ENCODE measurements around the gene SESTD1. TPM values are rescaled to one million over a fixed set of nuclear protein-coding genes. Genes with fewer than 3 reads are reported as not detected.

The SESTD1 gene
- polyA plus RNA-seq, 3 donors: 25.3 to 44.4 (median 25.3) TPM

- peaks cover 98% of the 10 kb centered on the region for H4K20me1 ChIP-seq (ENCODE audit: insufficient read depth, low read length)
- Mint-ChIP-seq H3K4me1 (peaks cover 60% of the 10 kb centered on the region), H3K9me3 (peaks cover 0 to 4% (median 0%) of the 10 kb centered on the region in 7 donors), H3K27ac (peak overlapping the region in 2 of 7 donors; percentile 35 to 65), H3K27me3 (ENCODE audit: low read depth in 3 of 3) (no peaks in the 10 kb centered on the region), H3K36me3 (peaks cover 6 to 7% of the 10 kb centered on the region in 2 donors), H3K4me3 (no peak overlapping the region)
- WGBS (ENCODE audit: insufficient coverage): no CpG with 5 or more reads among the region's 1 CpG
- no peak overlapping the region for H3K9ac ChIP-seq (ENCODE audit: insufficient read depth, low read length, poor library complexity, severe bottlenecking)
- no peaks in the 10 kb centered on the region for H3K36me3 ChIP-seq (replicated peaks in 1 of 2; ENCODE audit: control insufficient read depth in 1 of 2, insufficient read depth in 2 of 2, low read length in 2 of 2)
- no peaks in the 10 kb centered on the region for H3K27me3 ChIP-seq (ENCODE audit: control insufficient read depth in 2 of 2, insufficient read depth in 2 of 2, low read length in 2 of 2)
- H3K4me2 ChIP-seq (replicated peaks; ENCODE audit: extremely low read depth, low read length, poor library complexity, severe bottlenecking): no peak overlapping the region
- no peaks in the 10 kb centered on the region for H3K9me3 ChIP-seq (replicated peaks in 1 of 2; ENCODE audit: control insufficient read depth in 1 of 2, insufficient read depth in 1 of 2, low read length in 2 of 2)
- peaks cover 8 to 32% of the 10 kb centered on the region in 2 donors for H3K4me1 ChIP-seq (ENCODE audit: control insufficient read depth in 1 of 2, insufficient read depth in 2 of 2, low read length in 2 of 2)
- no peak overlapping the region for H3K4me3 ChIP-seq (replicated peaks in 1 of 3; ENCODE audit: low read depth in 2 of 3, low read length in 3 of 3)
- DNase-seq: no peak
- peaks cover 98% of the 10 kb centered on the region for H3K79me2 ChIP-seq (ENCODE audit: insufficient read depth, low read length)
- H3K27ac ChIP-seq (ENCODE audit: low read depth in 1 of 2, low read length in 2 of 2): no peak overlapping the region
- no peak overlapping the region for H2AFZ ChIP-seq (ENCODE audit: insufficient read depth, low read depth, low read length, poor library complexity, severe bottlenecking)
- TF ChIP-seq CTCF (IDR thresholded peaks at IDR 0.05): no peak
- intact Hi-C loops (cut with micrococcal nuclease): no loop called here
These were observed 9.5 kb downstream of the SESTD1 start for GRCh38 chr2:179255129-179255528.

GRCh38 chr2:179253226-179253625 is 11.4 kb downstream of the SESTD1 start:
- peaks cover 0 to 2% (median 0%) of the 10 kb centered on the region in 7 donors for H3K9me3 Mint-ChIP-seq
- H3K79me2 ChIP-seq (ENCODE audit: insufficient read depth, low read length): peaks cover 98% of the 10 kb centered on the region
- TF ChIP-seq CTCF (IDR thresholded peaks at IDR 0.05): no peak
- no peak for DNase-seq
- H3K9ac ChIP-seq (ENCODE audit: insufficient read depth, low read length, poor library complexity, severe bottlenecking): no peak overlapping the region
- no peak overlapping the region for H3K27ac ChIP-seq (ENCODE audit: low read depth in 1 of 2, low read length in 2 of 2)
- H3K4me3 Mint-ChIP-seq: no peak overlapping the region
- H3K4me1 Mint-ChIP-seq: peaks cover 64% of the 10 kb centered on the region
- H3K9me3 ChIP-seq (replicated peaks in 1 of 2; ENCODE audit: control insufficient read depth in 1 of 2, insufficient read depth in 1 of 2, low read length in 2 of 2): no peaks in the 10 kb centered on the region
- no peaks in the 10 kb centered on the region for H3K27me3 ChIP-seq (ENCODE audit: control insufficient read depth in 2 of 2, insufficient read depth in 2 of 2, low read length in 2 of 2)
- intact Hi-C loops (cut with micrococcal nuclease): no loop called here
- H3K4me3 ChIP-seq (replicated peaks in 1 of 3; ENCODE audit: low read depth in 2 of 3, low read length in 3 of 3): no peak overlapping the region
- peaks cover 98% of the 10 kb centered on the region for H4K20me1 ChIP-seq (ENCODE audit: insufficient read depth, low read length)
- peaks cover 9% of the 10 kb centered on the region in 2 donors for H3K36me3 Mint-ChIP-seq
- H3K27ac Mint-ChIP-seq: peak overlapping the region in 3 of 7 donors; percentile 16 to 76 (median 52)
- H3K36me3 ChIP-seq (replicated peaks in 1 of 2; ENCODE audit: control insufficient read depth in 1 of 2, insufficient read depth in 2 of 2, low read length in 2 of 2): no peaks in the 10 kb centered on the region
- no peak overlapping the region for H3K4me2 ChIP-seq (replicated peaks; ENCODE audit: extremely low read depth, low read length, poor library complexity, severe bottlenecking)
- peaks cover 8 to 32% of the 10 kb centered on the region in 2 donors for H3K4me1 ChIP-seq (ENCODE audit: control insufficient read depth in 1 of 2, insufficient read depth in 2 of 2, low read length in 2 of 2)
- H2AFZ ChIP-seq (ENCODE audit: insufficient read depth, low read depth, low read length, poor library complexity, severe bottlenecking): no peak overlapping the region
- H3K27me3 Mint-ChIP-seq (ENCODE audit: low read depth in 3 of 3): peaks cover 0 to 1% (median 0%) of the 10 kb centered on the region in 3 donors
- no CpG with 5 or more reads among the region's 1 CpG for WGBS (ENCODE audit: insufficient coverage)

All from CD14-positive monocyte (primary cell).